GM13977 (cell line): ENCODE data around the gene BSN.

Experiments used
- DNase-seq: peaks from one replicate; pipeline ENCODE4 v3.0.0; 2012; ENCODE audit warnings: low spot score
- CTCF ChIP-seq: IDR thresholded peaks from 2 replicates; pipeline ENCODE4 v1.5.1; 2012; ENCODE audit warnings: mild to moderate bottlenecking, control low read depth; ENCODE audit not compliant: insufficient read depth; ENCODE audit errors: extremely low read depth, missing control alignments
- in situ Hi-C: fragments of 300-500 bp; cut with MboI; formaldehyde crosslinking; loops from one replicate; pipeline ENCODE4 v1.12.0; 2022; ENCODE audit warnings: low sequenced_read_pairs, low pct_unique_long_range_greater_than_20kb, mixed read lengths, inconsistent platforms; ENCODE audit not compliant: unreplicated experiment

Gene BSN

GRCh38 chr3:49513494-49514124, 40.7 kb upstream of the BSN start:
- in situ Hi-C loops, result no loop called here
- no peak for TF ChIP-seq CTCF
- no peak for DNase-seq

GRCh38 chr3:49518016-49518415, 36.3 kb upstream of the BSN start:
- in situ Hi-C loops, result no loop called here
- no peak for DNase-seq
- TF ChIP-seq CTCF, result no peak

- TF ChIP-seq CTCF, result no peak
- DNase-seq, result no peak
- in situ Hi-C loops, result no loop called here
Observed at GRCh38 chr3:49518441-49518840, 35.8 kb upstream of the BSN start.

GRCh38 chr3:49519296-49519695, 35.0 kb upstream of the BSN start:
- TF ChIP-seq CTCF, result no peak
- in situ Hi-C loops, result no loop called here
- DNase-seq, result no peak

GRCh38 chr3:49519916-49520385, 34.3 kb upstream of the BSN start:
- in situ Hi-C loops, result no loop called here
- DNase-seq, result no peak
- TF ChIP-seq CTCF, result no peak

- in situ Hi-C loops, result no loop called here
- no peak for DNase-seq
- no peak for TF ChIP-seq CTCF
Observed at GRCh38 chr3:49523756-49524747, 30.2 kb upstream of the BSN start.
